AG09309 (cell line): ENCODE measurements around the gene MARK2.

ENCODE experiments used
- DNase-seq: peaks from one replicate; pipeline ENCODE4 v3.0.0-alpha.2; 2010; ENCODE audit warnings: low read depth
- H3K4me3 ChIP-seq: 2 replicates; pipeline ENCODE4 v1.5.1; 2011; ENCODE audit warnings: mild to moderate bottlenecking, low read depth, low read length, moderate library complexity; ENCODE audit not compliant: control insufficient read depth
- TF ChIP-seq, protein P1 (sequence below): IDR thresholded peaks from 2 replicates; pipeline ENCODE4 v1.5.1; 2011; ENCODE audit warnings: mild to moderate bottlenecking, low read depth, low read length, inconsistent platforms; ENCODE audit not compliant: insufficient read depth, control insufficient read depth; ENCODE audit errors: missing control alignments

The MARK2 gene

DNA sequence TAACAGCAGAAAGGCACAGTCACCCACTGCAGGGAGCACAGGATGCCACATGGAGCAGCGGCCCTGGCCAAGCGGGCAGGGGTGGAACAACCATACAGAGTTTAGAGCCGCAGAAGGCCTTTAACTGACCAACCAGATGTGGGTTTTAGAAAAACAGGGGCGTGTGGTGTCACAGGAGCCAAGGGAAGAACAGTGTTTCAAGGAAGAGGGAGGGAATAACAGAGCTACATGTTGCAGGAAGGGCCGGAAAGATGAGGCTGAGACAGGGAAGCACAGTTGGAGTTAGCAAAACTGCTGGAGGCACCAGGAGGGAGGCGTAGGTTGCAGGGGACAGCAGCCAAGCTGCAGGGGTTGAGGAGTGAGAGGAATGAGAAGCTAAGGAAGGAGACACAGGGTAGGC lies 92.1 kb downstream of the MARK2 start:
- DNase-seq: no peak
- TF ChIP-seq, protein P1, sequence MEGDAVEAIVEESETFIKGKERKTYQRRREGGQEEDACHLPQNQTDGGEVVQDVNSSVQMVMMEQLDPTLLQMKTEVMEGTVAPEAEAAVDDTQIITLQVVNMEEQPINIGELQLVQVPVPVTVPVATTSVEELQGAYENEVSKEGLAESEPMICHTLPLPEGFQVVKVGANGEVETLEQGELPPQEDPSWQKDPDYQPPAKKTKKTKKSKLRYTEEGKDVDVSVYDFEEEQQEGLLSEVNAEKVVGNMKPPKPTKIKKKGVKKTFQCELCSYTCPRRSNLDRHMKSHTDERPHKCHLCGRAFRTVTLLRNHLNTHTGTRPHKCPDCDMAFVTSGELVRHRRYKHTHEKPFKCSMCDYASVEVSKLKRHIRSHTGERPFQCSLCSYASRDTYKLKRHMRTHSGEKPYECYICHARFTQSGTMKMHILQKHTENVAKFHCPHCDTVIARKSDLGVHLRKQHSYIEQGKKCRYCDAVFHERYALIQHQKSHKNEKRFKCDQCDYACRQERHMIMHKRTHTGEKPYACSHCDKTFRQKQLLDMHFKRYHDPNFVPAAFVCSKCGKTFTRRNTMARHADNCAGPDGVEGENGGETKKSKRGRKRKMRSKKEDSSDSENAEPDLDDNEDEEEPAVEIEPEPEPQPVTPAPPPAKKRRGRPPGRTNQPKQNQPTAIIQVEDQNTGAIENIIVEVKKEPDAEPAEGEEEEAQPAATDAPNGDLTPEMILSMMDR: no peak
- no peak overlapping the region for H3K4me3 ChIP-seq

DNA sequence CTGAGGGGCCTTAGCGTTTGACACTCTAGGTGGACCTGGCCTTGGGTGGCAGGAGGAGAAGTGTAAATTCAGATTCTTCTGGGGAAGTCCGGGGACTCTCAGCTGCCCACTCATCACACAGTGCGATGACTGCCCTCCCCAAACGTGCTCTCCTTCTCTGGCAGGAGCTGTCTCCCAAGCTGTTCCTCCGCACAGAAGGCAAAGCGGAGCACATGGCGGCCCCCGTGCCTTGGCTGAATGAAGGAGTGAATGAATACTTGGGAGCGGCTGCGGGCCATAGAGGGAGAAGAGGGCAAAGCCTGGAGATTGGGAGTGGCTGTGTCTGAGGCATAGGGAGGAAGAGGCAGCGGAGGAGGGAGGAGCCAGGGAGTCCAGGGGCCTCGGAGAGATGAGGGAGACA lies 93.0 kb downstream of the MARK2 start:
- TF ChIP-seq, protein P1: no peak
- no peak for DNase-seq
- no peak overlapping the region for H3K4me3 ChIP-seq

DNA sequence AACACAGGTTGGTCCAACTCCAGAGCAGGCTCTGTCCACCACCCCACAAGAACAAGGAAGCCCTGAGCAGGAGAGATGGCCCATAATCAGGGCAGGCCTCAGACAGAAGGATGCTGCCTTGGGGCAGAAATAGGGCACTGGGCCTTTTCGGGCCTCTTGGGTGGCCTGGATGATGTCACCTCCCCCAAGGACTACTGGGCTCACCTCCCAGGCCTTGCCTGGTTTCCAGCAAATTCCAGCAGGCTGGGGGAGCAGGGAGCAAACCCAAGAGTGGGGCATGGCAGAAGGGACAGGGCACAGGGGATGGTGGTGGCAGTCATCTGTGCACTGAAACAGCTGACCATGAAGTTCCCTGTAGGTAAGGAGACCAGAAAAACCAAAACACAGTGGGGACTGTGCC lies 94.5 kb downstream of the MARK2 start:
- H3K4me3 ChIP-seq: no peak overlapping the region
- DNase-seq: no peak
- TF ChIP-seq, protein P1: no peak

DNA sequence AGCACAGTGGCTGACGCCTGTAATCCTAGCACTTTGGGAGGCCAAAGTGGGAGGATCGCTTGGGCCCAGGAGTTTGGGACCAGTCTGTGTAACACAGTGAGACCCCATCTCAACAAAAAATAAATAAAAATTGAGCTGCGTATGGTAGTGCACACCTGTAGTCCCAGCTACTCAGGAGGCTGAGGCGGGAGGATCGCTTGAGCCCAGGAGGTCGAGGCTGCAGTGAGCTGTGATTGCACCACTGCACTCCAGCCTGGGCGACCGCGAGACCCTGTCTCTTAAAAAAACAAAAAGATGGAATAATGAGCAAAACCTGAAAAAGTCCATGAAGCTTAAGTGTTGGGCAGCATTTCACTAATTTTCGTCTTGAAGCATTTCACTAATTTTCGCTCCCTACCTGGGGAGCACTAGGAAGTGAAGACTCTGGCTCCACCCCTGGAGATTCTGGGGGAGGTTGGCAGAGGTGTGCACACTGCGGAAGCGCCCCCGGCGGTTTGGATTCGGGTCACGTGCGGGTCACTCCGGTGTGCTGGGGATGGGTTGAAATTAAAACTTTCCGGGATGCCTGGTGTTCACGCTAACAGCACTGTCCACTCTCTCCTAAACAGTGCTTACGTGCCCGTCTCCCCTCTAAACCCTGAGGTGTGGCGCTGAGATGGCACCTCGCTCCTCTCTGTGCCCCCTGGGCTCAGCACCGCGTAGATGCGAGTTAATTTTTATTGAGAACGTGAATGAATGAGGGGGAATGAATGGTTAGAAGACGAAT lies 99.0 kb downstream of the MARK2 start:
- no peak for DNase-seq

DNA sequence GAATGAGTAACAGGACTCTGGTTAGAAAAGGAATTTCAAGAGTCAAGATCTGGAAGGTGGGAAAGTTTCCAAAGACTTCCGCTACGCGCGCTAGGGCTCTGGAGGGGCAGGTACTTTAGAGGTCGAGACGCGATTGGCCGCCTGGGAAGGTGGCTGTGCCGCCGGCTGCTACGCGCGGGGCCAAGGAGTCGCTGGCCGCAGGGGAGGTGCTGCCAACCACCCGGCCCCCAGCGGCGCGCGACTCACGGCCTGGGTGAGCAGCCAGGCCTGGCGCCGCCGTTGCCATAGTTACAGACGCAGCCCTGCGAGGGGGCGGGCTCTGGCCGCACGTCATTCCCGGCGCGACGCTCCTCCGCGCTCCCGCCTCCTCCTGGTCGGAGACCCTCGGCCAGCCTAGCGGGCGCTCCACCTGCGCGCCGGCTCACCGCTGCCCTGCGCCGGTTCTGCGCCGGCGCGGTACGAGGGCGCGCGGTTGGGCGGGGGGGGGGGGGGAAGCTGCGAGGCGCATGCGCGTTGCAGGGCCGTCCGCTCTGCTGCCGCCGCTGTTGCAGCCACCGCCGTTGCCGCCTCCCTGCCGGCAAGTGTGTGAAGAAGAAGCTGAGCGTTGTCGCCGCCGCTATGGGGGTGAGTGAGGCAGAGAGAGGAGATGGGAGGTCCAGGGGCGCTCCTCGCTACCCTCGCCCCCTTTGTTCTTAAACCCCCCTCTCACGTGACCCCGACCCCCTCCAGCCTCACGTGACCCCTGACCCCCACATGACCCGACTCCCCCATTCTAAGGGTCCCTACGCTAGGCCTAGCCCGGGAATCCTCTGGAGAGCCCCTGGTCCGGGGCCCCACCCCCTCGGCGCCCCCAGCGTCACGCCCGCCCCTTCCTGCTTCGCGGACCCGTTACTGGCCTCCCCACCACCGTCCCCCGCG lies 99.8 kb downstream of the MARK2 start, which contains the start of gene NAA40:
TSS of gene NAA40 (plus strand) at position 524 of the 918 bp plus-strand sequence. CDS start at position 619, 95 bp downstream.
- H3K4me3 ChIP-seq: peak within 1 kb of the TSS; percentile 89
- TF ChIP-seq, protein P1: no peak
- peak; percentile 73 for DNase-seq

More for the DNA sequence above, 99.0 kb downstream of the MARK2 start:
- TF ChIP-seq, protein P1: no peak
- peak overlapping the region; percentile 89 for H3K4me3 ChIP-seq

DNA sequence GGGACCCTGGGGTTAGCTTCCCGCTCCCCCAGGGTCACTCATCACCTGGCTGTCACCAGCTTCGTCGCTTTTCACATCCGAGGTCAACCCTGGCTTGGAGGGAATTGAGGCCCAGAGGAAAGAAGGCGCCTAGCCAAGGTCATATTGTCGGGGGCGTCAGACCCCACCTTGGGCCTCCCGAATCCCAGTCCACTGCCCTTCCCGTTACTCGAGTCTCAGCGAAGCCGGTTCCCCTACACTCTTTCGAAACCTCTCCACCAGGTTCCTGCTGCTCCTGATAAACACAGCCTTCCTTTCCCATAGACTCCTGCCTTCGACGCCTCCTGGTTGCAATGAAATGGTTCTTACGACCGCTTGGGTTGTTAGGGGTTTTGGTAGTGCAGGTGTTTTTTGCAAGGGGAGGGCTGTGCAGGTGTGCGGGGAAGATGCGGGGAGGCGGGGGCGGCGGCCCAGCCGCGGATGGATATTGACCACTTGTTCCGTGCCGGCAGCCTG lies 100.5 kb downstream of the MARK2 start:
- peak overlapping the region; percentile 89 for H3K4me3 ChIP-seq

More for the DNA sequence above, 100.5 kb downstream of the MARK2 start:
- no peak for DNase-seq
- TF ChIP-seq, protein P1: peak; percentile 8
